ENCODE measurements around the gene DCANP1.

Gene DCANP1

DNA sequence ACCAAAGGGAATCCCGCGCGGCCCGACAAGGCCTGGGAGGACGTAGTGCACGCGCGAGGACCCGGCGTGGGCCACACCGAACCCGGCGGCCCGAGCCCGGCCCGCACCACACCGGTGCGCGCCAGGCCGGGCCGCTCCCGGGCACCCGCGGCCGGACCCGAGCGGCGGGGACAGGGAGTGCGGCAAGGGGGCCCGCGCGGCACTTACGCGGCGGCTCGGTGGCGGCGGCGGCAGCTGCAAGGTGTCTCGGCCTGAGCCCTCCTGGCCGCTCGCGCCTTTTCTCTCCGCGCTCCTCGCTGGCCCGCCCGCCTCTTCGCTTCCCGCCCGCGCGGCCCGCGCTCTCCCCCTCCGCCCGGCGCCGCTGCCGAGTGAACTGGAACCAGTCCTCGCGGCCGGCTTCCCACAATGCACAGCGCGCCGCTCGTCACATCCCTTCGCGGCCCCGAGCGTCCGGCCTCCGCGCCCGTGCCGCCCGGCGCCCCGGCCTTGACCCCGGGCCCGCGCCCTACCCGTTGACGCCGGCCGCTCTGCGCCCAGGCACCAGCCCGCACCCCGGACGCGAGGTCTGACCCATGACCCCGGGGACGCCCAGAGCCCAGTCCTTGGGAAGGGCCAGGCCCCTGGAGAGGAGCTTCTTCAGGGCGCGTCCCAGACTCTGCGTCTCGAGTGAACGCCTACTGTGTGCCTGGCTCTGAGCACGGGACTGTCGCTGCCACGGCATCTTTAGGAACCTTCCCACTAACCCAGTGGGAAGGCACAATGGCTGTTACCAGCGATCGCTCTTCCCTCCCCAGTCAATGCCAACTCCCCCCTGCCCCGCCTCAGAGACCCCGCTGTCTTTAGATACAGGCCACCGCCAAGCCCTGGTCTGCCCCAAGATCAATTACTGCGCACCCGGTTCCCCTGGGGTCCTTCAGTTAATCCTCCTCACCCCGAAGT, 48.0 kb downstream of the DCANP1 start, which contains the start of gene MACROH2A1:
Gene MACROH2A1 (minus strand): TSS at position 377 of the 939 bp plus-strand sequence. CDS start 10,138 bp downstream, outside the sequence.
- peak; percentile 67 to 96 (median 91) for DNase-seq
- intact Hi-C loops (cut with DNase I) = no loop called here

DNA sequence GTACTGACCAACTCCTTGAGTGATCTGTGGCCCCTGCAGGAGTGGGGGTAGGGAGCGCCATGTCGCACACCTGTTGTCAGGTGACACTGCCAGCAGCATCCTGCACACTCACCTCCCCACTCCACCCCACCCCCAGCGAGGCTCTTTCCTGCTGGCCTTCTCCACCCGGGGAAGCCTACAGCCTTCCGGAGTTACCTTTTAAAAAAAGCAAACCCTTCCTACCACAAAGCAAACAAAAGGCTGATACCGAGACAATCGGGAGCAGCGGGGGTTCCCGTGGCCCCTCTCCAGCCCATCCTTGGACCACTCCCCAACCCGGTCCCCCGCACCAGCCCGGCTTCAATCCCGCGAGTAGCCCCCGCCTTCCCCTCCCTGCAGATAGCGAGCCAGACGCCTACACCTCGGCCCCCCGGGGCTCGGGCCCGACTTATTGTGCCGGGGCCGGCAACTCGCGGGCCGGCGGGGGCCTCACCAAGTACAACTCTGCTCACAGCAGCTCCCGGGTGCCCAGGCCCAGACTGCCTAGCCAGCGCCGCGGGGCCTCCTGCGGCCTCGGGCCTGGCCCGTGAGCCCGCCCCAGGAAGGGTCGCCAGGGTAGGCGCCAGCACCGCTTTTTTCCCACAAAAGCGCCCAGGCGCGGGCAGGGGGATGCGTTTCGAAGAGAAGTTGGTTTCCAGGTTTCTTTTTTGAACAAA, 48.8 kb downstream of the DCANP1 start:
- intact Hi-C loops (cut with DNase I) = no loop called here
- peak in 9 of 42 donors; percentile 18 to 56 (median 30) for DNase-seq

DNA sequence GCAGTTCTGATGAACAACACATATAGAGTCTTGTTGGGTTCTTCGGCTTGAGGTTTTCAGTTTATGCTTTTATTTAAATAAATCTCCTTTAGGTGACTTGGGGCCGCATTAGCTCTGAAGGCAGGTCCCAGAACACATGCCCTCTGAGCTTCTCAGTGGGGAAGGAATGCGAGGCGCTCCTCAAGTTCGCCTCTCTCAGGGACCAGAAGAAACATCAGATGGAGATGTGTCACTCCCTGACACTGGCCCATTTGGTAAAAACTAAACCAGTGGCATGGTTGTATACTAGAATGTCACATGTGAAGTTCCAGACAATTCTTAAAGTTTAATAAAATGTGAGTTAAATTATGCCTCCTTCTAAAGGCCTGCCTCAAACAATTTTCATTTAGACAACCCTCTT, 50.1 kb downstream of the DCANP1 start:
- intact Hi-C loops (cut with DNase I) = no loop called here
- no peak for DNase-seq

DNA sequence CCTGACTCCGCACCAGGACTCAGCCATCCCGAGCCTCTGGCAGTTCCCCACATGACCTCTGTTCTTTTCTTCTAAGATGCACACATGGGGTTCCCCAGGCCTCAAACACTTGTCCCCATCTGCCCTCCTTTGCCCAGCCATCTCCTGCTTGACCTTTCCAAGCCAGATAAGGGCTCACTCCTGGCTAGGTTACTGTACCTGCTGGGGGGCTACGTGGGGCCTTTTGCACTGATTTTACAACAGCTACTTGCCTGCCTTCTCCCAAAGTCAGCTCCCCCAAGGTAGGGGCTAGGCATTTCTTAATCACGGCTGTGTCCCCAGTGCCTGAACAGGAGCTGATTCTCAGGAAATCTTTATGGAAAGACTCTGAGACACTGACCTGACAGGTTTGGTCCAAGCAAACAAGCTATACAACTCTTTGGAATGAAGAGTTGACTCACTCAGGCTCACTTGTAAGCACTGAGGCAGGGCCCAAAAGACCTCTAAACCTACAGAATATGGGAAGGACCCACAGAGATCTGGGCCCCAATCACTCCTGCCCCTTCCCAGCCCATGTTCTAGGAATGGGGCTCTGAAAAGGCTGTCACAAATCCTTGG, 50.6 kb downstream of the DCANP1 start:
- DNase-seq = no peak
- intact Hi-C loops (cut with DNase I) = no loop called here

DNA sequence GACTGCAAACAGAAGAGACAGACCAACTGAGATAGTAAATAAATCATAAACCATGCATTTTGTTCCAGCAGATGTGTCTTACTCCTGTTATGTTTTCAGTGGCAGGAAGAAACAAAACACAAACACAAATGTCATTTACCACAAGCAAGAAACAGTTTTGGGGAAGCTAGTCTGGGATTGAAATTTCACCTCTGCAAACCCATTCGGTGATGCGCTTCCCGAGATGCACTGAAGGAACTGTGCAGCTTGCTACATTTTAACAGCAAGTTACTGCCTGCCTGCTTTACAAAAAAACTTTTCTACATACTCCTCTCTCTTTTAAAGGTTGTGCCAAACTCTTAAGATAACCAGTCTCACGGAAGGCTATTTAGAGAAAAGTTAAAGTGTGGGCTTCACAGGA, 51.3 kb downstream of the DCANP1 start:
- intact Hi-C loops (cut with DNase I) = no loop called here
- DNase-seq = no peak

DNA sequence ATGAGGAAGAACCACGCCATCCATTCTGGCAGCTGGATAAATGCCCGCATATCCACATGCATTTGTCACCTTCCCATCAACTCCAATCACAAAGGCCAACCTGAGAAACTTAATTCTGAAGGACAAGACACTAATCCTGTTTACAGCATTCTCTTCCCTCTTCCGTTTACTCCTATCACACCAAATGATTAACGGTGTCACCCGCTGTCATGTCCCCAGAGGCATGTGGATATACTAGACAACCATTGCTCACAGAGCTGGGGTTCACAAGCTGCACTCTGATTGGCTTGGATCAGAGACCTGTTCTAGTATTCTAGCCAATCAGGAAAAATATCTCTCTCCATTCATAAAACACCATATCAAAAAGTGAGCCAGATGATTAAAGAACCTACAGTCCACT, 51.7 kb downstream of the DCANP1 start:
- DNase-seq = no peak
- intact Hi-C loops (cut with DNase I) = no loop called here
